AG10803 (cell line): ENCODE measurements around the gene KRTAP4-4.

Source experiments
- DNase-seq: peaks from one replicate; pipeline ENCODE4 v3.0.0; 2010; ENCODE audit warnings: low read depth
- H3K4me3 ChIP-seq: 2 replicates; pipeline ENCODE4 v1.5.1; 2011; ENCODE audit warnings: mild to moderate bottlenecking, low read length, control low read depth
- TF ChIP-seq, protein P1 (sequence below): conservative IDR thresholded peaks from 2 replicates; pipeline ENCODE4 v1.5.1; 2011; ENCODE audit warnings: mild to moderate bottlenecking, low read length, control low read depth, inconsistent platforms

Gene KRTAP4-4

DNA sequence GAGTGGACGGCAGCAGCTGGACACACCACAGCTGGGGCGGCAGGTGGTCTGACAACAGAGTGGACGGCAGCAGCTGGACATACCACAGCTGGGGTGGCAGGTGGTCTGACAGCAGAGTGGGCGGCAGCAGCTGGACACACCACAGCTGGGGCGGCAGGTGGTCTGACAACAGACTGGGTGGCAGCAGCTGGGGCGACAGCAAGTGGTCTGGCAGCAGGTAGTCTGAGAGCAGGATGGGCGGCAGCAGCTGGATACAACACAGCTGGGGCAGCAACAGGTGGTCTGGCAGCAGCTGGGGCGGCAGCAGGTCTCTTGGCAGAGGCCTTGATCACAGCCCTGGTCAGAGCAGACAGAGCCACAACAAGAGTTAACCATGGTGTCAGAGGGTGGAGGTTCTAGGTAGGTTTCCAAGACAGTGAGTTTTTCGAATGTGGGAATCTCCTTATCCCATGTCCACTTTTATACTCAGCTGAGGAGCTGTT lies 24.0 kb upstream of the KRTAP4-4 start, which contains the start of gene KRTAP4-1:
Gene KRTAP4-1, minus strand, starts transcription at position 432 of the 482 bp plus-strand sequence. Its CDS starts 57 bp downstream, at position 375.
- TF ChIP-seq, protein P1, sequence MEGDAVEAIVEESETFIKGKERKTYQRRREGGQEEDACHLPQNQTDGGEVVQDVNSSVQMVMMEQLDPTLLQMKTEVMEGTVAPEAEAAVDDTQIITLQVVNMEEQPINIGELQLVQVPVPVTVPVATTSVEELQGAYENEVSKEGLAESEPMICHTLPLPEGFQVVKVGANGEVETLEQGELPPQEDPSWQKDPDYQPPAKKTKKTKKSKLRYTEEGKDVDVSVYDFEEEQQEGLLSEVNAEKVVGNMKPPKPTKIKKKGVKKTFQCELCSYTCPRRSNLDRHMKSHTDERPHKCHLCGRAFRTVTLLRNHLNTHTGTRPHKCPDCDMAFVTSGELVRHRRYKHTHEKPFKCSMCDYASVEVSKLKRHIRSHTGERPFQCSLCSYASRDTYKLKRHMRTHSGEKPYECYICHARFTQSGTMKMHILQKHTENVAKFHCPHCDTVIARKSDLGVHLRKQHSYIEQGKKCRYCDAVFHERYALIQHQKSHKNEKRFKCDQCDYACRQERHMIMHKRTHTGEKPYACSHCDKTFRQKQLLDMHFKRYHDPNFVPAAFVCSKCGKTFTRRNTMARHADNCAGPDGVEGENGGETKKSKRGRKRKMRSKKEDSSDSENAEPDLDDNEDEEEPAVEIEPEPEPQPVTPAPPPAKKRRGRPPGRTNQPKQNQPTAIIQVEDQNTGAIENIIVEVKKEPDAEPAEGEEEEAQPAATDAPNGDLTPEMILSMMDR = no peak
- no peak for DNase-seq
- no peak within 1 kb of the TSS for H3K4me3 ChIP-seq

DNA sequence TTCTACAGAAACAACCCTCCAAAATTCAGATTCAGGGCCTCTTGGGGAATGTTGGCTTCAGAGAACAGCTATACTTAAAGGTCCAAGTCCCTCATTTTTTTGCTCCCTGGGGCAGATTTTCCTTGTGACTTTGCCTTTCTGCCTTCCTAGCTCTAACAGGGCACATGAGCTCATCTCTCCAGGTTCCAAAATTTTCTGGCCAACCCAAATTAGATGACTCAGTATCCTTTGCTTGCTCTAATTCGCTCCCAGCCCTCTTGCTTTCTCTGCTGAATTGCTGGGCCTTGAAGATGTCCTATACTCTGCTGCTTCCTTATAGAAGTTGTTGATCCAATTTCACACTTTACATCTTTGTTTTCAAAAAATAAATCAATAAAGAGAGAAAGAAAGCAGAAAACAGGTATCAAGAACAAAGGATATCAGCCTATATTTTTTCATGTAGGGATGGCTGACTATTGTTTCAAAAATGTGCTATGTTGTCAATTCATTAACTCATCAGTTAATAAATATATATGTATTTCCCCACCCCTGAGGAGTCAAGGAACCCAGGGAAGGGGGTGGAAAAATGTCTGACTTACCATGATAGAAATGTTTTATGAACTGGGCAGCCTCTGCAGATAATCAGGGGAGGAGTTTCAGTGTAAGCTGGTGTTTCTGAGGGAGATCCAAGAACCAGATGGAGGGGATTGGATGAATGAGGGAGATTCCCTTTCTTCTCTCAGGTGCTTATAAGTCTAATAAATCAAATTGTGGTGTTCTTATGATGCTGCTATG lies 18.5 kb upstream of the KRTAP4-4 start:
- TF ChIP-seq, protein P1 = no peak
- DNase-seq = peak; percentile 58
- no peak overlapping the region for H3K4me3 ChIP-seq

DNA sequence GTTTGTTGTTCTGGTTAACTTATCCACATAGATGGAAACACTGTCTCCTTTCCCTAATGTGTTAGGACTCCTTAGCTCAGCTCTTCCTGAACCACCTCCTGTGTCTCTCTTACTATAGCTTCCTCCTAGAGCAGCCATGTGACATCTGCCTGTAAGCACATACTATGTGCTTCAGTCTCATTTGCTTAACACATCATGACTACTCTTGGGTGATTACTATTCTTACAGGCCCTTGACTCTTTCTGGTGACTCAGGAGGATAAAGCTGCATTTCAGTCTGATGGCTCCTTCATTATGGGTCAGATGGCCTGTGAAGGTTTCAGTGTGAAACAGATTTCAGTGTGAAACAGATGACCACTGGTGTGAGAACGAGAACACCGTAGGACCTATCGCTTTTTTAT lies 17.8 kb upstream of the KRTAP4-4 start:
- TF ChIP-seq, protein P1 = no peak
- DNase-seq = peak; percentile 46
- no peak overlapping the region for H3K4me3 ChIP-seq

DNA sequence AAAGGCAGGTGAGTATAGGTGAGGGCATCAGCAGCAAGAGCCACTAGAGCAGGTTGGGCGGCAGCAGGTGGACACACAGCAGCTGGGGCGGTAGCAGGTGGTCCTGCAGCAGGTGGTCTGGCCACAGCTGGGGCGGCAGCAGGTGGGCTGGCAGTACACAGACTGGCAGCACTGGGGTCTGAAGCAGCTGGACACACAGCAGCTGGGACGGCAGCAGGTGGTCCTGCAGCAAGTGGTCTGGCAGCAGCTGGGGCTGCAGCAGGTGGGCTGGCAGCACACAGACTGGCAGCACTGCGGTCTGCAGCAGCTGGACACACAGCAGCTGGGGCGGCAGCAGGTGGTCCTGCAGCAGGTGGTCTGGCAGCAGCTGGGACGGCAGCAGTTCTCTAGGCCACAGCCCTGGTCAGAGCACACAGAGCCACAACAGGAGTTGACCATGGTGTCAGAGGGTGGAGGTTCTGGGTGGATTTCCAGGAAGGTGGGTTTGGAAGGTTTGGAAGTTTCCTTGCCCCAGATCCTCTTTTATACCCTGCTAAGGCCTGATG lies 17.3 kb upstream of the KRTAP4-4 start, which contains the start of gene KRTAP4-2:
Gene KRTAP4-2, minus strand, starts transcription at position 495 of the 545 bp plus-strand sequence. Its CDS starts 57 bp downstream, at position 438.
- DNase-seq = no peak
- TF ChIP-seq, protein P1 = no peak
- H3K4me3 ChIP-seq = no peak within 1 kb of the TSS

DNA sequence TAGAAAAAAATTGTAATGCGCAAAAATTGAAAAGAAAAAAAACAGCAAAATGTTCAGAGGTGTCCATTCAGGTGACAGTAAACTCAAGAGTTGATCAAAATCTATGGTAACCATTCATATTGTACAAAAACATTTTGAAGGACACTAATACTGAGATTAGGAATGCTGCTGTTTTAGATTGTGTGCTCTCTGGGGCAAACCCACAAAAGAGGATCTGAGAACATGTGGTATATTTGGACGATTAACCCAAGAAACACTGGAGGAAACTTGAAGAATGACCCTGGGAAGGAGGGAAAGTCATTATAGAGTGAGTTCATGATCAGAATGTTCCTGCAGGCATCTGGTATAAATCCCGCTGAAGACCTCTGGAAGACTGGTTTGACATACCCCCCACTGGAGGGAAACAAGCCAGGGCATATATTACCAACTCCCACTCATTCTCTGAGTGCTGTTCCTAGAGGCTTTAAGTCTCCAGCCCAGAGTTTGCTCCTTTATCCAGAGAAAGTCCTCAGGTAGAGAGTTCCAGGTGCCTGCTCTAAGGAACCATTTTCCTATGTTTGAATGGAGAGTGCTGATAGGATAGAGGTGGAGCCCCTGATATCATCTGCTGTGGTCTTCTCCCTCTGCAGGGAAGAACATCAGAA lies 16.3 kb upstream of the KRTAP4-4 start:
- TF ChIP-seq, protein P1 = no peak
- no peak overlapping the region for H3K4me3 ChIP-seq
- DNase-seq = no peak

DNA sequence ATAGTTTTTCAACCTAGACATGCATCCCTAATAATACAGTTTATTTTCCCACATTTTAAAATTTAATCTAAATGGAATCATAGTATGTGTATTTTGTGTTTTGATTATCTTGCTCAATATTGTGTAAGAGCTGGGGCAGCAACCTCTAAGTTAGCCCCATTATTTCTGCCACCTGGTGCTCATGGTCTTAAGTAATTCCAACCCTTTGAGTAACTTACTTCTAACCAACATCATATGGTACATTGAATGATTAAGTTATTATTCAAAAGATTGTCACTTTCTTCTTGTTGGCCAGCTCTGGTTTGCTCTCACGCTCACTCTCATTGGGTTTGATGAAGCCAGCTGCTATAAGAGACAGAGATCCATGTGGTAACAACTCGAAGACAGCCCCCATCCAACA lies 11.3 kb upstream of the KRTAP4-4 start:
- H3K4me3 ChIP-seq = no peak overlapping the region
- TF ChIP-seq, protein P1 = no peak
- DNase-seq = peak; percentile 91
